H1 (cell line): ENCODE measurements around the gene ARHGAP6. TPM values are rescaled to one million over a fixed set of nuclear protein-coding genes. Genes with fewer than 3 reads are reported as not detected.

Source experiments
- CTCF ChIA-PET: fragments of 300-600 bp; sonication (Branson Sonifier 250); formaldehyde crosslinking; loops from one replicate; lab custom pipeline; 2021; ENCODE audit not compliant: partially characterized antibody; lab: Charles Lee
- POLR2A ChIA-PET: fragments of 300-600 bp; sonication (Branson Sonifier 250); formaldehyde crosslinking; loops from one replicate; lab custom pipeline; 2021; ENCODE audit warnings: inconsistent platforms; ENCODE audit not compliant: partially characterized antibody; lab: Charles Lee
- DNase-seq, 2 experiments: peaks; one replicate each; pipeline versions ENCODE4 v3.0.0 to v3.0.0-alpha.2; 2010 to 2022; ENCODE audit warnings: low spot score in 2 of 2, low read depth in 1 of 2, mixed read lengths in 1 of 2
- FAIRE-seq: peaks from 2 replicates; lab custom pipeline; 2011; peaks lifted over from hg19 to GRCh38; lab: Jason Lieb, UNC
- H2AFZ ChIP-seq: 2 replicates; pipeline ENCODE4 v1.8.1; 2012; ENCODE audit warnings: low read length, inconsistent platforms
- H2AK5ac ChIP-seq: 2 replicates; pipeline ENCODE4 v1.6.1; 2013; ENCODE audit warnings: low read depth, low read length
- H2BK120ac ChIP-seq: replicated peaks from 2 replicates; pipeline ENCODE3; 2013; ENCODE audit warnings: low read depth, low read length, inconsistent platforms
- H2BK12ac ChIP-seq: 2 replicates; pipeline ENCODE4 v1.6.1; 2013; ENCODE audit warnings: low read depth, low read length
- H2BK15ac ChIP-seq: 2 replicates; pipeline ENCODE4 v1.6.1; 2013; ENCODE audit warnings: low read length
- H2BK20ac ChIP-seq: 2 replicates; pipeline ENCODE4 v1.6.1; 2013; ENCODE audit warnings: low read length
- H2BK5ac ChIP-seq: 2 replicates; pipeline ENCODE4 v1.6.1; 2013; ENCODE audit warnings: low read depth, low read length
- H3K14ac ChIP-seq: 2 replicates; pipeline ENCODE4 v1.6.1; 2013; ENCODE audit warnings: inconsistent platforms; ENCODE audit not compliant: insufficient read length
- H3K18ac ChIP-seq: 2 replicates; pipeline ENCODE4 v1.6.1; 2013; ENCODE audit warnings: low read length; ENCODE audit errors: extremely low read depth
- H3K23ac ChIP-seq: 2 replicates; pipeline ENCODE4 v1.6.1; 2013; ENCODE audit warnings: inconsistent platforms; ENCODE audit not compliant: insufficient read length
- H3K23me2 ChIP-seq: 2 replicates; pipeline ENCODE4 v1.6.1; 2013; ENCODE audit warnings: low read depth, low read length
- H3K27ac ChIP-seq: 2 replicates; pipeline ENCODE4 v1.6.1; 2011; ENCODE audit warnings: low read depth, low read length, inconsistent platforms
- H3K27me3 ChIP-seq, 4 experiments: replicated peaks in 1 of 4; 1 replicate in 1 of 4; 2 replicates in 3 of 4; pipeline versions ENCODE4 v1.6.1 to v1.8.1; 2011 to 2013; ENCODE audit warnings: low read length in 3 of 4, mild to moderate bottlenecking in 3 of 4, inconsistent platforms in 2 of 4, mixed read lengths in 2 of 4, moderate library complexity in 1 of 4; ENCODE audit not compliant: control insufficient read depth in 3 of 4, insufficient read depth in 3 of 4; ENCODE audit errors: extremely low read depth in 1 of 4
- H3K36me3 ChIP-seq, 4 experiments: 2 replicates each; pipeline versions ENCODE4 v1.6.1 to v1.8.1; 2011 to 2013; ENCODE audit warnings: mild to moderate bottlenecking in 4 of 4, low read length in 3 of 4, moderate library complexity in 2 of 4, control low read depth in 1 of 4, inconsistent platforms in 1 of 4; ENCODE audit not compliant: insufficient read depth in 4 of 4, control insufficient read depth in 2 of 4
- H3K4ac ChIP-seq: replicated peaks from 2 replicates; pipeline ENCODE3; 2013; ENCODE audit warnings: low read length, low read depth, mixed read lengths, inconsistent platforms; ENCODE audit not compliant: insufficient read length
- H3K4me1 ChIP-seq, 4 experiments: replicated peaks in 1 of 4; 1 replicate in 1 of 4; 2 replicates in 3 of 4; pipeline versions ENCODE4 v1.6.1 to v1.8.1; 2011 to 2013; ENCODE audit warnings: low read length in 3 of 4, inconsistent platforms in 2 of 4, mixed read lengths in 1 of 4; ENCODE audit not compliant: insufficient read depth in 4 of 4, control insufficient read depth in 3 of 4
- H3K4me2 ChIP-seq, 2 experiments: 2 replicates each; pipeline versions ENCODE4 v1.6.1 to v1.8.1; 2011 to 2013; ENCODE audit warnings: low read depth in 2 of 2, low read length in 2 of 2, control low read depth in 1 of 2, inconsistent platforms in 1 of 2, mild to moderate bottlenecking in 1 of 2; ENCODE audit not compliant: insufficient read depth in 1 of 2
- H3K4me3 ChIP-seq, 4 experiments: fragments of 200-600, 300-600 bp in 1 of 4; sonication (generic), shearing (Covaris generic), sonication (Bioruptor Twin) in 1 of 4; 2 replicates each; pipeline versions ENCODE4 v1.5.1 to v1.8.1; 2011 to 2016; ENCODE audit warnings: low read length in 4 of 4, low read depth in 3 of 4, control low read depth in 2 of 4, inconsistent platforms in 2 of 4, mild to moderate bottlenecking in 2 of 4, mixed read lengths in 1 of 4, moderate library complexity in 1 of 4; ENCODE audit not compliant: insufficient read depth in 2 of 4; ENCODE audit errors: extremely low read depth in 1 of 4
- H3K56ac ChIP-seq: replicated peaks from 2 replicates; pipeline ENCODE3; 2013; ENCODE audit warnings: low read depth, mild to moderate bottlenecking, mixed read lengths, low read length, inconsistent platforms; ENCODE audit not compliant: insufficient read length
- H3K79me1 ChIP-seq: 2 replicates; pipeline ENCODE4 v1.6.1; 2013; ENCODE audit warnings: low read depth, low read length, control low read depth
- H3K79me2 ChIP-seq, 2 experiments: 2 replicates each; pipeline versions ENCODE4 v1.6.1 to v1.8.1; 2012 to 2013; ENCODE audit warnings: low read length in 2 of 2, mild to moderate bottlenecking in 2 of 2, inconsistent platforms in 1 of 2; ENCODE audit not compliant: insufficient read depth in 2 of 2, control insufficient read depth in 1 of 2
- H3K9ac ChIP-seq, 4 experiments: replicated peaks in 1 of 4; 1 replicate in 1 of 4; 2 replicates in 3 of 4; pipeline versions ENCODE4 v1.6.1 to v1.8.1; 2011 to 2013; ENCODE audit warnings: low read depth in 3 of 4, low read length in 3 of 4, control low read depth in 2 of 4, mild to moderate bottlenecking in 2 of 4, moderate library complexity in 2 of 4, inconsistent platforms in 1 of 4; ENCODE audit errors: extremely low read depth in 1 of 4
- H3K9me3 ChIP-seq, 2 experiments: 2 replicates each; pipeline versions ENCODE4 v1.6.1 to v1.8.1; 2012 to 2013; ENCODE audit warnings: mild to moderate bottlenecking in 2 of 2, moderate library complexity in 2 of 2, control low read depth in 1 of 2, inconsistent platforms in 1 of 2, low read depth in 1 of 2, low read length in 1 of 2, mixed read lengths in 1 of 2; ENCODE audit not compliant: insufficient read depth in 2 of 2
- H4K20me1 ChIP-seq, 2 experiments: replicated peaks in 1 of 2; 2 replicates each; pipeline versions ENCODE3 to v1.8.1; 2011 to 2013; ENCODE audit warnings: inconsistent platforms in 2 of 2, low read length in 2 of 2, mild to moderate bottlenecking in 1 of 2; ENCODE audit not compliant: insufficient read depth in 2 of 2, control insufficient read depth in 1 of 2
- H4K5ac ChIP-seq: 2 replicates; pipeline ENCODE4 v1.6.1; 2013; ENCODE audit warnings: low read length, low read depth, mixed read lengths, inconsistent platforms; ENCODE audit not compliant: insufficient read length
- H4K8ac ChIP-seq: 2 replicates; pipeline ENCODE4 v1.8.0; 2013; ENCODE audit warnings: mild to moderate bottlenecking, moderate library complexity, low read length, inconsistent platforms; ENCODE audit not compliant: insufficient read depth; ENCODE audit errors: extremely low read depth
- H4K91ac ChIP-seq: replicated peaks from 2 replicates; pipeline ENCODE3; 2013; ENCODE audit warnings: low read length, mixed read lengths, inconsistent platforms; ENCODE audit not compliant: insufficient read length
- BACH1 ChIP-seq: IDR thresholded peaks from 2 replicates; pipeline ENCODE4 v1.6.1; 2012; ENCODE audit warnings: low read length, improper control_type of control experiment
- CHD2 ChIP-seq: IDR thresholded peaks from 2 replicates; pipeline ENCODE4 v1.6.1; 2012; ENCODE audit warnings: low read length, improper control_type of control experiment
- E2F6 ChIP-seq: IDR thresholded peaks from 2 replicates; pipeline ENCODE4 v1.6.1; 2012; ENCODE audit warnings: inconsistent platforms
- GTF2F1 ChIP-seq: IDR thresholded peaks from 2 replicates; pipeline ENCODE4 v1.6.1; 2012; ENCODE audit warnings: low read depth, low read length, improper control_type of control experiment, borderline replicate concordance
- KDM1A ChIP-seq: fragments of 200-600, 300-600 bp; sonication (generic); IDR thresholded peaks from 2 replicates; pipeline ENCODE4 v1.7.1; 2016; ENCODE audit warnings: mild to moderate bottlenecking, low read length, borderline replicate concordance
- MAFK ChIP-seq: IDR thresholded peaks from 2 replicates; pipeline ENCODE4 v1.6.1; 2012; ENCODE audit warnings: low read depth, mild to moderate bottlenecking, improper control_type of control experiment, low read length
- POU5F1 ChIP-seq: IDR thresholded peaks from 2 replicates; pipeline ENCODE4 v1.6.1; 2011; ENCODE audit warnings: low read depth, mild to moderate bottlenecking, low read length, moderate library complexity
- RAD21 ChIP-seq, 2 experiments: IDR thresholded peaks in 1 of 2; conservative IDR thresholded peaks in 1 of 2; 2 replicates each; pipeline ENCODE4 v1.6.1; 2011; ENCODE audit warnings: low read depth in 2 of 2, low read length in 2 of 2, improper control_type of control experiment in 1 of 2, inconsistent platforms in 1 of 2, mild to moderate bottlenecking in 1 of 2, moderate library complexity in 1 of 2
- RBBP5 ChIP-seq: IDR thresholded peaks from 2 replicates; pipeline ENCODE4 v1.7.1; 2012; ENCODE audit warnings: low read depth, mild to moderate bottlenecking, inconsistent platforms, low read length, moderate library complexity, borderline replicate concordance
- SP2 ChIP-seq: IDR thresholded peaks from 2 replicates; pipeline ENCODE4 v1.6.1; 2012; ENCODE audit warnings: mild to moderate bottlenecking, low read length, inconsistent platforms
- TAF7 ChIP-seq: optimal IDR thresholded peaks from 2 replicates; pipeline ENCODE3; 2011; ENCODE audit warnings: low read depth, mild to moderate bottlenecking, inconsistent platforms, low read length, moderate library complexity, borderline replicate concordance
- TCF12 ChIP-seq: IDR thresholded peaks from 2 replicates; pipeline ENCODE4 v1.6.1; 2011; ENCODE audit warnings: low read depth, mild to moderate bottlenecking, low read length
- TEAD4 ChIP-seq: IDR thresholded peaks from 2 replicates; pipeline ENCODE4 v1.6.1; 2012; ENCODE audit warnings: low read depth, low read length, inconsistent platforms, mixed read lengths
- YY1 ChIP-seq: IDR thresholded peaks from 2 replicates; pipeline ENCODE4 v1.6.1; 2011; ENCODE audit warnings: low read depth, mild to moderate bottlenecking, low read length
- ZNF274 ChIP-seq: IDR thresholded peaks from 2 replicates; pipeline ENCODE4 v1.7.0; 2012; ENCODE audit warnings: low read length, borderline replicate concordance; ENCODE audit errors: extremely low read depth
- WGBS, 2 experiments: shearing (Covaris generic) in 1 of 2; methylation state at CpG; one replicate each; pipeline versions ENCODE4 v1.1.6 to v1.1.7; 2013 to 2015; ENCODE audit warnings: low lambda C conversion rate in 2 of 2, mixed read lengths in 2 of 2, inconsistent platforms in 1 of 2, low coverage in 1 of 2, missing lambda C conversion rate in 1 of 2; ENCODE audit not compliant: insufficient replicate concordance in 2 of 2, insufficient coverage in 1 of 2, insufficient read length in 1 of 2; ENCODE audit errors: extremely low coverage in 1 of 2, missing lambda C conversion rate in 1 of 2; 5-methylcytosine and 5-hydroxymethylcytosine counted together
- polyA plus RNA-seq, 7 experiments: library from polyadenylated mRNA; depleted of rRNA in 3 of 7; stranded (reverse) in 5 of 7; unstranded in 2 of 7; fragments of >200 nt in 5 of 7; fragments of 200-250 nt in 2 of 7; gene quantifications; 1 replicate in 5 of 7; 2 replicates in 1 of 7; 4 replicates in 1 of 7; pipeline versions ENCODE4 v1.2.1 to v1.2.3, GENCODE V29; 2011 to 2013; ENCODE audit warnings: missing spikeins in 2 of 7, mixed read lengths in 2 of 7
- total RNA-seq: library from RNA; stranded (reverse); fragmentation: NEBNext Ultra II Directional; extraction: Animal tissue kit (Norgen Biotek cat#: 25700); gene quantifications from 2 replicates; pipeline ENCODE4 v1.2.1, GENCODE V29; 2021

Gene ARHGAP6
- total and polyA plus RNA-seq, 2 of the 8 experiments (the other 6 are each of a cell fraction or from before 2014, with no cell fraction given), result 0.35 to 0.82 TPM

- 42% methylated on average over 2 of the region's 2 CpGs; no CpG with 5 or more reads in 1 of the 2 experiments for WGBS, 2 experiments
- Histone ChIP-seq H3K18ac (no peak overlapping the region), H3K14ac (no peak overlapping the region), H3K4me3 (no peak overlapping the region), H2BK5ac (no peak overlapping the region), H3K9ac (no peak overlapping the region), H4K8ac (no peak overlapping the region), H3K9me3 (no peaks in the 10 kb centered on the region), H2AK5ac (no peak overlapping the region), H3K79me1 (no peaks in the 10 kb centered on the region), H3K4me2 (no peak overlapping the region), H4K5ac (no peak overlapping the region), H3K4me1 (no peaks in the 10 kb centered on the region), H3K4ac (no peak overlapping the region), H2BK15ac (no peak overlapping the region), H3K27me3 (peaks cover 1 to 10% (median 4%) of the 10 kb centered on the region in 4 experiments; a peak in 5 of 7 replicates), H4K91ac (no peak overlapping the region), H3K23ac (no peak overlapping the region), H3K56ac (no peak overlapping the region), H4K20me1 (no peaks in the 10 kb centered on the region), H2BK12ac (no peak overlapping the region), H3K79me2 (no peaks in the 10 kb centered on the region), H3K23me2 (no peaks in the 10 kb centered on the region), H3K36me3 (no peaks in the 10 kb centered on the region), H3K27ac (no peak overlapping the region), H2BK120ac (no peak overlapping the region), H2AFZ (no peak overlapping the region), H2BK20ac (no peak overlapping the region)
- POLR2A ChIA-PET, result no interaction called here
- TF ChIP-seq BACH1 (no peak), YY1 (no peak), GTF2F1 (no peak), KDM1A (no peak), RAD21 (IDR thresholded peaks at IDR 0.05 in 1 of 2, conservative IDR thresholded peaks at IDR 0.05 in 1 of 2; ENCODE audit: low read depth in 2 of 2, low read length in 2 of 2) (no peak), SP2 (no peak), POU5F1 (no peak), MAFK (no peak), TAF7 (no peak), RBBP5 (no peak), CHD2 (no peak), ZNF274 (no peak), E2F6 (no peak), TEAD4 (no peak), TCF12 (no peak)
- FAIRE-seq (no peak), DNase-seq (no peak)
- CTCF ChIA-PET, result interaction anchor here (0.7 to 1.4 kb wide), 3 partner anchors 18 to 303 kb away, joined by 3 to 5 read pairs (median 3); no protein-coding TSS in a partner anchor
These were observed 108.6 kb downstream of the ARHGAP6 start for GRCh38 chrX:11557120-11557519.
